Kidney epithelial cell (primary cell): Measurements from ENCODE around the gene CPLX1. TPM values are rescaled to one million over a fixed set of nuclear protein-coding genes. Genes with fewer than 3 reads are reported as not detected.

ENCODE experiments used
- DNase-seq: peaks from one replicate; pipeline ENCODE4 v3.0.0-alpha.2; 2010; ENCODE audit warnings: low read depth
- H3K27me3 ChIP-seq: 2 replicates; pipeline ENCODE4 v1.6.0; 2011; ENCODE audit warnings: low read length; ENCODE audit not compliant: control insufficient read depth, insufficient read depth
- H3K36me3 ChIP-seq: 2 replicates; pipeline ENCODE4 v1.5.1; 2011; ENCODE audit warnings: low read length; ENCODE audit not compliant: control insufficient read depth, insufficient read depth
- H3K4me3 ChIP-seq: 2 replicates; pipeline ENCODE4 v1.5.1; 2011; ENCODE audit warnings: low read depth, mild to moderate bottlenecking, control low read depth, low read length
- total RNA-seq: library from RNA; depleted of rRNA; stranded (reverse); fragments of >200 nt; gene quantifications from 2 replicates; pipeline ENCODE4 v1.2.3, GENCODE V29; 2015
- TF ChIP-seq, protein P1 (sequence below): IDR thresholded peaks from 2 replicates; pipeline ENCODE4 v1.5.1; 2011; ENCODE audit warnings: mild to moderate bottlenecking, moderate library complexity, low read length, control low read depth, inconsistent platforms; ENCODE audit not compliant: insufficient read depth, poor library complexity, severe bottlenecking

The CPLX1 gene
- total RNA-seq, 1 donor from 2014 or later: 0.17 TPM

DNA sequence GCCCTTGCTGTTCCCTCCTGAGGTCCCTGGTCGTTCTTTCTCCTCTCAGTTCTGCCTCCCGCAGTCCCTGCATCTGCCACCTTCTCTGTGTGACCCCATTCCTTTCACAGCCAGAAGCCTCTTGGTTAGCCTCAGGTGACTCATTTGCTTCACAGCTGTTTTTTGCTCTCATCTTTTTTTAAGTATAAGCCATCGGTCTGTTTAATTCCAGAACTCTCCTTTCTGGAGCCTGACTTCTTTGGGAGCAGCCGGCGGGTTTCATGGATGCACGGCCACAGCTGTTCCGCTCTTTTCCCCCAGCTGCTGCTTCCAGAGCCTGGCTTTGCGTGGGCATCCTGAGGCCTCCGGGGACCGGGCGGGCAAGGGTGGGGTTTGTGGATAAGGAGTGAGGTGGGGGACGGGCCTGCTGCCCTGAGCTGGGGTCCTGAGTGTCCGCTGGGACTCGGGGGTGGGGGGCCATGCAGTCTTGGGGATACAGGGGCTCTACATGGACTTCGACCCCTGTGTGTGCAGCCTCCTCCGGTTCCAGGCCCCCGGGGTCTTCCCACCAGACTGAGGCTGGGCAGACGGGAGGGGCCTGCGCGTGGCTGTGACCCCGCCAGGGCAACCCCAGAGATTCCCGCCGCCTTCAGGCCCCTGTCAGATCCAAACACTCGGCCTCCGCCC lies 73.6 kb downstream of the CPLX1 start:
- DNase-seq: no peak
- H3K4me3 ChIP-seq: no peak overlapping the region
- H3K36me3 ChIP-seq: peaks cover 1% of the 10 kb centered on the region
- TF ChIP-seq, protein P1, sequence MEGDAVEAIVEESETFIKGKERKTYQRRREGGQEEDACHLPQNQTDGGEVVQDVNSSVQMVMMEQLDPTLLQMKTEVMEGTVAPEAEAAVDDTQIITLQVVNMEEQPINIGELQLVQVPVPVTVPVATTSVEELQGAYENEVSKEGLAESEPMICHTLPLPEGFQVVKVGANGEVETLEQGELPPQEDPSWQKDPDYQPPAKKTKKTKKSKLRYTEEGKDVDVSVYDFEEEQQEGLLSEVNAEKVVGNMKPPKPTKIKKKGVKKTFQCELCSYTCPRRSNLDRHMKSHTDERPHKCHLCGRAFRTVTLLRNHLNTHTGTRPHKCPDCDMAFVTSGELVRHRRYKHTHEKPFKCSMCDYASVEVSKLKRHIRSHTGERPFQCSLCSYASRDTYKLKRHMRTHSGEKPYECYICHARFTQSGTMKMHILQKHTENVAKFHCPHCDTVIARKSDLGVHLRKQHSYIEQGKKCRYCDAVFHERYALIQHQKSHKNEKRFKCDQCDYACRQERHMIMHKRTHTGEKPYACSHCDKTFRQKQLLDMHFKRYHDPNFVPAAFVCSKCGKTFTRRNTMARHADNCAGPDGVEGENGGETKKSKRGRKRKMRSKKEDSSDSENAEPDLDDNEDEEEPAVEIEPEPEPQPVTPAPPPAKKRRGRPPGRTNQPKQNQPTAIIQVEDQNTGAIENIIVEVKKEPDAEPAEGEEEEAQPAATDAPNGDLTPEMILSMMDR: no peak
- H3K27me3 ChIP-seq: no peaks in the 10 kb centered on the region

DNA sequence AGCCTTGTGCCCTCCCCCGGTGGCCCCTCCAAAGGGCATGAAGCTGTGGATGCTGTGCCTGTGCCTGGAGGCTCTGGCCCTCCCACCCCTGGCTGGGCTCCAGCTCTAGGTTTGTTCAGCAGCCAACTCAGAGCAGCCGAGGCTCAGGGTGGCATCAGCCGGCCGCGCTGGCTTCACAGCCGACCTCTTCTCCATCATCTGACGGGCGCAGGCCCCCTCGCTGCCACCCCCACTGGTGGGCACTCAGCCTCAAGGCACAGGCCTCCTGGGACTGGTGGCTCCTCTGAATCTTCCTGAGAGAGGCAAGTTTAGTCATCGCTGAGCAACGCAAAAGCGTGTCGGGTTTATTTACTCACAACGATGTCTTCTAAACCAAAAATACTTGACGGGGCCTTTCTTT lies 74.3 kb downstream of the CPLX1 start:
- Histone ChIP-seq H3K36me3 (peaks cover 1% of the 10 kb centered on the region), H3K4me3 (no peak overlapping the region), H3K27me3 (no peaks in the 10 kb centered on the region)
- no peak for DNase-seq
- TF ChIP-seq, protein P1: no peak

DNA sequence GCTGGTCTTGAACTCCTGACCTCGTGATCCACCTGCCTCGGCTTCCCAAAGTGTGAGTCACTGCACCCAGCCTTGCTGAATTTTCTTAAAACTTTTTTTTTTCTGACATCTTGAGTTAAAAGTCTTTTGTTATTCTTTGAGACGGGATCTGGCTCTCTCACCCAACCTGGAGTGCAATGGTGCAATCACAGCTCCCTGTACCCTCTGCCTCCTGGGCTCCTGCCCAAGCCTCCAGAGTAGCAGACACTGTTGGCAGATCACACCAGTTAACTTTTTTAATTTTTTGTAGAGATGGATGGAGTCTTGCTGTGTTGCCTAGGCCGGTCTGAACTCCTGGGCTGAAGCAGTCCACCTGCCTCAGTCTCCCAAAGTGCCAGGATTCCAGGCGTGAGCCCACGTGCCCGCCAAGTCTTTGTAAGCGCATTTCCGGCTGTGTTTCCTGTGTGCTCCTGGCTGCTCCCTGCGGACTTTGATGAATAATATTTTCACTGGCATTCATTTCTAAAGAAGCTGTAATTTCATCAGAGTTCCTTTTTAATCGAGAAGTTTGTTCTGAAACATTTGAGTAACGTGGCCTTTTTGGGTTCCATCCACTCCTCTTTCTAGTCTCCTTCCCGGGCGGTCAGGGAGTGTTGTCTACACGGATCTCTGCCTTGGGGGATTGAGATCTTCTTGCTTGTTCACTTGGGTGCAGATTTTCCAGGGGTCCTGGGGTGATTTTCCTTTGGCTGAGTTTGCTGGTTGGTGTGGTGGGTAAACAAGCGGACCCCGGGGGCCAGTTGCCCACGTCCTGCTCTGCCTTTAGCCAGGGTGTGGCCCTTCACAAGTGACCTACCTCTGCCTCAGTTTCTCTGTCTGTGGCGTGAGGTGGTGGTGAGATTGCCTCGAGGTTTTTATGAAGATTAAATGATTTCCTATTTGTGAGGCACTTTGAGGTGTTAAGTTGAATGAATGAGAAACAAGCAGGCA lies 75.9 kb downstream of the CPLX1 start:
- H3K4me3 ChIP-seq: no peak overlapping the region
- no peak for DNase-seq
- no peaks in the 10 kb centered on the region for H3K27me3 ChIP-seq
- TF ChIP-seq, protein P1: no peak
- H3K36me3 ChIP-seq: peaks cover 1% of the 10 kb centered on the region

DNA sequence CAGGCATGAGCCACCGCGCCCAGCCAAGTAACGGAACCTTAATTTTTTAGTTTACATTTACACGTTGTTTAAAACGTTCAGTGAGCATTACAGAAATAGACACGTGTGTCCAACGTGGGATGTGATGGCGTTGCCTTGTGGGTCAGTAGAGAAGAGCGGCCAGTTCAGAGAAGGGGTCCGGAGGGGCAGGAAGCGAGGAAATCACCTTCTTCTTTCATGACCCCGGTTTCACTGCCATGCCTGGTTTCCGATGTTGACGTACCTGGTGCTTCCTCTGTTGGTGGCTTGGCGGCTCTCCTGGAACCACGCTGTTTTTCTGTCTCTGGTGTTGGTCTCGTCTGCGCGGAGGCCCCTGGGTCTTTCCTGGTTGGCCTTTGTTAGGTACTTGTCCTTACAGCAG lies 77.5 kb downstream of the CPLX1 start:
- H3K4me3 ChIP-seq: no peak overlapping the region
- H3K36me3 ChIP-seq: peaks cover 1% of the 10 kb centered on the region
- no peaks in the 10 kb centered on the region for H3K27me3 ChIP-seq
- DNase-seq: no peak
- TF ChIP-seq, protein P1: no peak

DNA sequence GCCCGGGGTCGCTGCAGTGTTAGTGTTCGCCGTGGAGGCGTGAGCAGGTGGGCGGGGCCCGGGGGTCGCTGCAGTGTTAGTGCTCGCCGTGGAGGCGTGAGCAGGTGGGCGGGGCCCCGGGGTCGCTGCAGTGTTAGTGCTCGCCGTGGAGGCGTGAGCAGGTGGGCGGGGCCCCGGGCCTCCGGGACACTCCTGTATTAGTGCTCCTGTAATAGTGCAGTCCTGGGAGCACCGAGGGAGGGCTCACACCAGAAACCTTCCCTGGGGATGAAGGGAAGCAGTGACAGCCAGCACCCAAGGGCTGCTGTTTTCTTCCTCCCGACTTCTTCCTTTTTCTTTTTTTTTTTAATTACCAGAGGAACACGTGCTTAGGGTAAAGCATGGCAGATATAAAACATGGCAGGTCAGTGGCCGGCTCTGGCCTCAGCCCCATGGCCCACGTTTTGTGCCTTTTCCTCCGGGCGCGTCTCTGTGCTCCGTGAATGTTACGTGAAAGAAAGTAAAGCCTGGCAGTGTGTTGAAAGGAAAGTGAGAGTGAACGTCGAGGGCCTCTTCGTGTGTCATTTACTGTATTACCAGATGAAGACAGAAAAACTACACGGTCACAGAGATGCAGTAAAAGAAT lies 78.3 kb downstream of the CPLX1 start:
- DNase-seq: no peak
- no peaks in the 10 kb centered on the region for H3K27me3 ChIP-seq
- TF ChIP-seq, protein P1: no peak
- H3K36me3 ChIP-seq: peaks cover 1% of the 10 kb centered on the region
- H3K4me3 ChIP-seq: no peak overlapping the region
